ENCODE results near the gene NKD2. TPM values are rescaled to one million over a fixed set of nuclear protein-coding genes. Genes with fewer than 3 reads are reported as not detected.

Gene NKD2
- total and polyA plus RNA-seq, 2 of the 4 experiments (the other 2 are of a cell fraction) = not detected

- no peak for TF ChIP-seq FOS (IDR thresholded peaks at IDR 0.05; ENCODE audit: low read depth, low read length)
Observed at GRCh38 chr5:1058083-1058945, 49.7 kb downstream of the NKD2 start (continued).

GRCh38 chr5:1058988-1059883 lies 50.6 kb downstream of the NKD2 start:
- Histone ChIP-seq H3K4ac (ENCODE audit: low read depth, low read length) (no peak overlapping the region), H3K27me3 (ENCODE audit: control insufficient read depth, insufficient read depth, low read length) (no peaks in the 10 kb centered on the region), H4K91ac (ENCODE audit: insufficient read depth, low read depth, low read length) (no peak overlapping the region), H2BK5ac (ENCODE audit: low read depth, low read length, poor library complexity, severe bottlenecking) (no peak overlapping the region), H4K8ac (ENCODE audit: low read depth in 2 of 2, low read length in 2 of 2) (no peak overlapping the region), H3K4me3 (ENCODE audit: insufficient read depth, low read depth, low read length) (no peak overlapping the region), H3K79me1 (ENCODE audit: low read depth in 1 of 2, low read length in 2 of 2) (no peaks in the 10 kb centered on the region), H2AK5ac (ENCODE audit: low read depth, low read length) (no peak overlapping the region), H4K5ac (ENCODE audit: low read depth, low read length) (no peak overlapping the region), H3K4me1 (ENCODE audit: control insufficient read depth, insufficient read depth, low read length) (no peaks in the 10 kb centered on the region), H2BK120ac (ENCODE audit: low read depth, low read length) (no peak overlapping the region), H2AK9ac (replicated peaks; ENCODE audit: low read depth, low read length, poor library complexity) (no peak overlapping the region), H3K9me3 (ENCODE audit: control insufficient read depth, insufficient read depth, low read length) (no peaks in the 10 kb centered on the region), H2AFZ (replicated peaks; ENCODE audit: low read length, poor library complexity) (no peak overlapping the region), H3K23ac (ENCODE audit: low read depth, low read length) (no peak overlapping the region), H2BK20ac (ENCODE audit: low read depth, low read length) (no peak overlapping the region), H3K27ac (ENCODE audit: insufficient read depth, low read length) (no peak overlapping the region), H3K9me1 (ENCODE audit: insufficient read depth, low read length) (no peaks in the 10 kb centered on the region), H3K14ac (replicated peaks; ENCODE audit: low read depth, low read length) (no peak overlapping the region), H3K4me2 (ENCODE audit: low read depth, low read length) (no peak overlapping the region), H3K18ac (ENCODE audit: low read depth, low read length) (no peak overlapping the region), H3K36me3 (ENCODE audit: control insufficient read depth, insufficient read depth, low read length) (peaks cover 19% of the 10 kb centered on the region), H3K56ac (ENCODE audit: extremely low read depth, insufficient read depth, low read length) (no peak overlapping the region), H3K9ac (ENCODE audit: low read depth, low read length) (no peak overlapping the region), H2BK15ac (ENCODE audit: low read depth, low read length) (no peak overlapping the region), H4K20me1 (ENCODE audit: insufficient read depth, low read length) (no peaks in the 10 kb centered on the region)
- in situ Hi-C loops (cut with MboI; ENCODE audit: low sequenced_read_pairs) (no loop called here), intact Hi-C loops (cut with micrococcal nuclease) (no loop called here), dilution Hi-C loops (cut with HindIII; ENCODE audit: low sequenced_read_pairs, unreplicated experiment) (no loop called here)
- 97% methylated on average over 10 of the region's 34 CpGs; no CpG with 5 or more reads in 1 of the 2 experiments for WGBS, 2 experiments (ENCODE audit: extremely low coverage in 2 of 2, insufficient read length in 1 of 2)
- ATAC-seq (ENCODE audit: low read depth) (no peak), DNase-seq (no peak)
- BruUV-seq (replicated peaks) = no TSS peak
- CTCF ChIA-PET = no interaction called here
- POLR2A ChIA-PET (ENCODE audit: unreplicated experiment) = no interaction called here
- TF ChIP-seq, protein P1, sequence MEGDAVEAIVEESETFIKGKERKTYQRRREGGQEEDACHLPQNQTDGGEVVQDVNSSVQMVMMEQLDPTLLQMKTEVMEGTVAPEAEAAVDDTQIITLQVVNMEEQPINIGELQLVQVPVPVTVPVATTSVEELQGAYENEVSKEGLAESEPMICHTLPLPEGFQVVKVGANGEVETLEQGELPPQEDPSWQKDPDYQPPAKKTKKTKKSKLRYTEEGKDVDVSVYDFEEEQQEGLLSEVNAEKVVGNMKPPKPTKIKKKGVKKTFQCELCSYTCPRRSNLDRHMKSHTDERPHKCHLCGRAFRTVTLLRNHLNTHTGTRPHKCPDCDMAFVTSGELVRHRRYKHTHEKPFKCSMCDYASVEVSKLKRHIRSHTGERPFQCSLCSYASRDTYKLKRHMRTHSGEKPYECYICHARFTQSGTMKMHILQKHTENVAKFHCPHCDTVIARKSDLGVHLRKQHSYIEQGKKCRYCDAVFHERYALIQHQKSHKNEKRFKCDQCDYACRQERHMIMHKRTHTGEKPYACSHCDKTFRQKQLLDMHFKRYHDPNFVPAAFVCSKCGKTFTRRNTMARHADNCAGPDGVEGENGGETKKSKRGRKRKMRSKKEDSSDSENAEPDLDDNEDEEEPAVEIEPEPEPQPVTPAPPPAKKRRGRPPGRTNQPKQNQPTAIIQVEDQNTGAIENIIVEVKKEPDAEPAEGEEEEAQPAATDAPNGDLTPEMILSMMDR (conservative IDR thresholded peaks at IDR 0.05; ENCODE audit: low read depth, low read length) = no peak
- TF ChIP-seq SMC3 (IDR thresholded peaks at IDR 0.05; ENCODE audit: low read depth, low read length) (no peak), CHD1 (IDR thresholded peaks at IDR 0.05; ENCODE audit: low read depth, low read length) (no peak), NFE2L2 (IDR thresholded peaks at IDR 0.05; ENCODE audit: low read depth, low read length) (no peak), BHLHE40 (IDR thresholded peaks at IDR 0.05; ENCODE audit: low read depth, low read length) (no peak), RFX5 (IDR thresholded peaks at IDR 0.05; ENCODE audit: low read depth, low read length) (no peak), CEBPB (IDR thresholded peaks at IDR 0.05; ENCODE audit: low read depth, low read length) (no peak), RCOR1 (IDR thresholded peaks at IDR 0.05; ENCODE audit: insufficient replicate concordance, low read length) (no peak), POLR2A (IDR thresholded peaks at IDR 0.05; ENCODE audit: low read depth, low read length) (no peak), MAFK (IDR thresholded peaks at IDR 0.05; ENCODE audit: low read depth, low read length) (no peak), FOS (IDR thresholded peaks at IDR 0.05; ENCODE audit: low read depth, low read length) (no peak)
- TF ChIP-seq, protein P2, sequence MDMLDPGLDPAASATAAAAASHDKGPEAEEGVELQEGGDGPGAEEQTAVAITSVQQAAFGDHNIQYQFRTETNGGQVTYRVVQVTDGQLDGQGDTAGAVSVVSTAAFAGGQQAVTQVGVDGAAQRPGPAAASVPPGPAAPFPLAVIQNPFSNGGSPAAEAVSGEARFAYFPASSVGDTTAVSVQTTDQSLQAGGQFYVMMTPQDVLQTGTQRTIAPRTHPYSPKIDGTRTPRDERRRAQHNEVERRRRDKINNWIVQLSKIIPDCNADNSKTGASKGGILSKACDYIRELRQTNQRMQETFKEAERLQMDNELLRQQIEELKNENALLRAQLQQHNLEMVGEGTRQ (IDR thresholded peaks at IDR 0.05; ENCODE audit: low read depth, low read length) = no peak

All from IMR-90 (cell line).